A549 (cell line): ENCODE results near the gene PCNX2. TPM values are rescaled to one million over a fixed set of nuclear protein-coding genes. Genes with fewer than 3 reads are reported as not detected.

Source experiments
- ATAC-seq, 2 experiments: fragments of 200-7000 bp in 1 of 2; fragments of >200 bp in 1 of 2; cut with Nextera tagmentation in 1 of 2; cut with Tn5 transposase in 1 of 2; 3 replicates each; pipeline versions ENCODE4 v1.8.0 to v1.9.1; 2018 to 2020; ENCODE audit warnings: mild to moderate bottlenecking in 1 of 2, moderate library complexity in 1 of 2
- CTCF ChIA-PET: fragments of 300-600 bp; sonication (Branson Sonifier 250); formaldehyde crosslinking; extraction: SDS; loops from one replicate; lab custom pipeline; 2021; ENCODE audit warnings: antibody characterized with exemption, inconsistent platforms; lab: Yijun Ruan, JAX
- POLR2A ChIA-PET: fragments of 350-600 bp; formaldehyde crosslinking; extraction: SDS; loops from one replicate; lab custom pipeline; 2021; ENCODE audit warnings: antibody characterized with exemption, inconsistent platforms; lab: Yijun Ruan, JAX
- DNase-seq, 2 experiments: peaks; one replicate each; pipeline versions ENCODE4 v3.0.0 to v3.0.0-alpha.2; 2011 to 2016; ENCODE audit warnings: low read depth in 1 of 2, low spot score in 1 of 2
- FAIRE-seq: peaks from 2 replicates; lab custom pipeline; 2011; peaks lifted over from hg19 to GRCh38; lab: Jason Lieb, UNC
- H3K27ac ChIP-seq, 2 experiments: fragments of >200 bp; sonication (Bioruptor Twin); formaldehyde crosslinking; 3 replicates each; pipeline ENCODE4 v1.5.1; 2016 to 2017
- H3K4me1 ChIP-seq: fragments of >200 bp; sonication (Bioruptor Twin); formaldehyde crosslinking; 3 replicates; pipeline ENCODE4 v1.6.1; 2016
- H3K4me2 ChIP-seq: fragments of >200 bp; sonication (Bioruptor Twin); formaldehyde crosslinking; 3 replicates; pipeline ENCODE4 v1.6.1; 2016
- H3K4me3 ChIP-seq: fragments of >200 bp; sonication (Bioruptor Twin); formaldehyde crosslinking; 3 replicates; pipeline ENCODE4 v1.5.1; 2016
- H3K9me3 ChIP-seq: fragments of >200 bp; sonication (Bioruptor Twin); formaldehyde crosslinking; 3 replicates; pipeline ENCODE4 v1.6.1; 2016
- CBX2 ChIP-seq: fragments of 200-600 bp; sonication (generic); IDR thresholded peaks from 2 replicates; pipeline ENCODE4 v1.6.1; 2016; ENCODE audit warnings: low read depth, mild to moderate bottlenecking, borderline replicate concordance
- CHD4 ChIP-seq: fragments of 200-600 bp; sonication (generic); IDR thresholded peaks from 2 replicates; pipeline ENCODE4 v1.6.1; 2016; ENCODE audit warnings: antibody characterized with exemption, mild to moderate bottlenecking, borderline replicate concordance
- EHF ChIP-seq: fragments of 250-450 bp; sonication (Bioruptor Pico); IDR thresholded peaks from 2 replicates; pipeline ENCODE4 v1.5.0; 2020; ENCODE audit warnings: mild to moderate bottlenecking
- FOSB ChIP-seq: fragments of 250-450 bp; sonication (Bioruptor Pico); IDR thresholded peaks from 2 replicates; pipeline ENCODE4 v1.5.0; 2020; ENCODE audit warnings: mild to moderate bottlenecking, moderate library complexity
- FOSL2 ChIP-seq, 2 experiments: fragments of 450-650 bp in 1 of 2; fragments of >200 bp in 1 of 2; sonication (Bioruptor Twin) in 1 of 2; formaldehyde crosslinking; IDR thresholded peaks; 2 replicates each; pipeline versions ENCODE4 v1.5.0 to v1.6.1; 2016 to 2020; ENCODE audit warnings: mild to moderate bottlenecking in 1 of 2, moderate library complexity in 1 of 2
- FOXS1 ChIP-seq: fragments of 250-450 bp; sonication (Bioruptor Pico); IDR thresholded peaks from 2 replicates; pipeline ENCODE4 v1.5.0; 2020; ENCODE audit warnings: mild to moderate bottlenecking, moderate library complexity
- HDAC2 ChIP-seq: fragments of 200-600 bp; sonication (generic); IDR thresholded peaks from 2 replicates; pipeline ENCODE4 v1.6.1; 2016
- HEYL ChIP-seq: fragments of 250-450 bp; sonication (Bioruptor Pico); IDR thresholded peaks from 2 replicates; pipeline ENCODE4 v1.8.0; 2021; ENCODE audit warnings: mild to moderate bottlenecking, moderate library complexity
- HMGXB4 ChIP-seq: fragments of 250-450 bp; sonication (Bioruptor Pico); IDR thresholded peaks from 2 replicates; pipeline ENCODE4 v1.5.0; 2021; ENCODE audit warnings: mild to moderate bottlenecking, moderate library complexity, borderline replicate concordance
- HOXB13 ChIP-seq: fragments of 250-450 bp; sonication (Bioruptor Pico); IDR thresholded peaks from 2 replicates; pipeline ENCODE4 v1.5.0; 2020; ENCODE audit warnings: low read depth, mild to moderate bottlenecking, moderate library complexity
- HOXB5 ChIP-seq: fragments of 250-450 bp; sonication (Bioruptor Pico); IDR thresholded peaks from 2 replicates; pipeline ENCODE4 v1.5.0; 2020; ENCODE audit warnings: mild to moderate bottlenecking, moderate library complexity
- JUNB ChIP-seq: fragments of >200 bp; sonication (Bioruptor Twin); formaldehyde crosslinking; IDR thresholded peaks from 2 replicates; pipeline ENCODE4 v1.6.1; 2016
- KDM1A ChIP-seq: fragments of 200-600 bp; sonication (generic); IDR thresholded peaks from 2 replicates; pipeline ENCODE4 v1.6.1; 2016; ENCODE audit warnings: low read depth, mild to moderate bottlenecking
- KDM5A ChIP-seq: fragments of 200-600 bp; sonication (generic); IDR thresholded peaks from 2 replicates; pipeline ENCODE4 v1.6.1; 2016; ENCODE audit warnings: antibody characterized with exemption, mild to moderate bottlenecking
- MAFK ChIP-seq: fragments of 450-650 bp; IDR thresholded peaks from 2 replicates; pipeline ENCODE4 v1.6.1; 2014; ENCODE audit not compliant: partially characterized antibody
- MAX ChIP-seq: IDR thresholded peaks from 2 replicates; pipeline ENCODE4 v1.6.1; 2012
- NFE2L2 ChIP-seq: fragments of 150-350 bp; conservative IDR thresholded peaks from 2 replicates; pipeline ENCODE4 v1.6.1; 2014; ENCODE audit warnings: low read length
- NPAS2 ChIP-seq: fragments of 250-450 bp; sonication (Bioruptor Pico); IDR thresholded peaks from 2 replicates; pipeline ENCODE4 v1.8.0; 2022; ENCODE audit warnings: mild to moderate bottlenecking, moderate library complexity, borderline replicate concordance
- NR3C1 ChIP-seq: fragments of >200 bp; sonication (Bioruptor Twin); formaldehyde crosslinking; IDR thresholded peaks from 3 replicates; pipeline ENCODE4 v1.6.1; 2017
- POLR2A ChIP-seq: IDR thresholded peaks from 2 replicates; pipeline ENCODE4 v1.6.1; 2012; ENCODE audit warnings: mild to moderate bottlenecking, low read length
- POLR2AphosphoS2 ChIP-seq: conservative IDR thresholded peaks from 2 replicates; pipeline ENCODE4 v1.6.1; 2012; ENCODE audit warnings: low read length, improper control_type of control experiment, inconsistent platforms
- RNF2 ChIP-seq: fragments of 200-600 bp; sonication (generic); IDR thresholded peaks from 2 replicates; pipeline ENCODE4 v1.6.1; 2016; ENCODE audit warnings: low read depth, mild to moderate bottlenecking, antibody characterized with exemption, moderate library complexity, borderline replicate concordance
- SMC3 ChIP-seq: fragments of >200 bp; sonication (Bioruptor Twin); formaldehyde crosslinking; IDR thresholded peaks from 3 replicates; pipeline ENCODE4 v1.6.1; 2018; ENCODE audit warnings: inconsistent platforms
- SREBF2 ChIP-seq: fragments of 450-650 bp; IDR thresholded peaks from 2 replicates; pipeline ENCODE4 v1.6.1; 2014; ENCODE audit warnings: mild to moderate bottlenecking, moderate library complexity
- ZFP36 ChIP-seq: fragments of 450-650 bp; IDR thresholded peaks from 2 replicates; pipeline ENCODE4 v1.6.1; 2014; ENCODE audit warnings: borderline replicate concordance; ENCODE audit not compliant: partially characterized antibody
- WGBS: methylation state at CpG from one replicate; pipeline ENCODE4 v1.1.6; 2017; ENCODE audit errors: missing lambda C conversion rate; 5-methylcytosine and 5-hydroxymethylcytosine counted together
- polyA plus RNA-seq, 4 experiments: library from polyadenylated mRNA; depleted of rRNA in 3 of 4; stranded (reverse); fragments of >200 nt; fragmentation: RNase III in 1 of 4; extraction: RNeasy Plus Mini Kit Qiagen cat#74134 plus additional on column Dnase treatment in 1 of 4; gene quantifications; 2 replicates in 3 of 4; 3 replicates in 1 of 4; pipeline ENCODE4 v1.2.3, GENCODE V29; 2011 to 2017
- TF ChIP-seq, protein P1 (sequence below): fragments of >200 bp; sonication (Bioruptor Twin); formaldehyde crosslinking; IDR thresholded peaks from 3 replicates; pipeline ENCODE4 v1.6.1; 2016
- TF ChIP-seq, protein P2 (sequence below): fragments of 250-450 bp; sonication (Bioruptor Pico); IDR thresholded peaks from 2 replicates; pipeline ENCODE4 v1.5.0; 2020; ENCODE audit warnings: low read depth, mild to moderate bottlenecking, moderate library complexity
- TF ChIP-seq, protein P3 (sequence below): fragments of 450-650 bp; IDR thresholded peaks from 2 replicates; pipeline ENCODE4 v1.6.1; 2014; ENCODE audit warnings: antibody characterized with exemption

The PCNX2 gene
- polyA plus RNA-seq, 2 of the 4 experiments (the other 2 are of a cell fraction): 8.8 to 27.2 TPM

- TF ChIP-seq HMGXB4 (CRISPR knock-in tag) (no peak), HEYL (CRISPR knock-in tag) (no peak)
Observed at GRCh38 chr1:232998646-232999045, 296.9 kb downstream of the PCNX2 start (continued).

DNA sequence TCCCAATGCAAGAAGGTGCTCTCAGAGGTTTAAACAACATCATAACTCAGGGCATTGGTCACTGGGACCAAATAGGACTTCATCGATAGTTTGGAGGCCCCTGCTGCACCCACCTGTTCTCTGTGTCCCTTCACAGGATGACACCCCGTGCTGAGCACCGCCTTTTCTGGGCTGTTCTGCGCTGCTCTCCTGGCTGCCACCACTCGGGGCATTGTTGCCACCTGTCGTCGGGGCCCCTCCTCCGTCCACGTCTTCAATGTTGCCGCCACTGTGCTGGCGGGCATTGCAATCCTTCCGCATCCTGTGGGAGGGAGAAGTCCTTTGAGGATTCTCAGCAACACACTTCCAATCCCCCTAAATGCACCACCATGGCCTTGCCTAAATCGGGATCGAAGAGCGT, 297.4 kb downstream of the PCNX2 start:
- FAIRE-seq (no peak), ATAC-seq (no peak), DNase-seq (no peak)
- Histone ChIP-seq H3K4me1 (no peaks in the 10 kb centered on the region), H3K4me2 (no peak overlapping the region), H3K9me3 (peaks cover 12% of the 10 kb centered on the region), H3K4me3 (no peak overlapping the region), H3K27ac (no peak overlapping the region)
- no peak for TF ChIP-seq KDM1A
- TF ChIP-seq NFE2L2: no peak
- TF ChIP-seq, protein P1, sequence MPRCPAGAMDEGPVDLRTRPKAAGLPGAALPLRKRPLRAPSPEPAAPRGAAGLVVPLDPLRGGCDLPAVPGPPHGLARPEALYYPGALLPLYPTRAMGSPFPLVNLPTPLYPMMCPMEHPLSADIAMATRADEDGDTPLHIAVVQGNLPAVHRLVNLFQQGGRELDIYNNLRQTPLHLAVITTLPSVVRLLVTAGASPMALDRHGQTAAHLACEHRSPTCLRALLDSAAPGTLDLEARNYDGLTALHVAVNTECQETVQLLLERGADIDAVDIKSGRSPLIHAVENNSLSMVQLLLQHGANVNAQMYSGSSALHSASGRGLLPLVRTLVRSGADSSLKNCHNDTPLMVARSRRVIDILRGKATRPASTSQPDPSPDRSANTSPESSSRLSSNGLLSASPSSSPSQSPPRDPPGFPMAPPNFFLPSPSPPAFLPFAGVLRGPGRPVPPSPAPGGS: no peak
- TF ChIP-seq POLR2AphosphoS2: no peak
- no peak for TF ChIP-seq HDAC2
- TF ChIP-seq FOSB (CRISPR knock-in tag): no peak
- TF ChIP-seq, protein P2, sequence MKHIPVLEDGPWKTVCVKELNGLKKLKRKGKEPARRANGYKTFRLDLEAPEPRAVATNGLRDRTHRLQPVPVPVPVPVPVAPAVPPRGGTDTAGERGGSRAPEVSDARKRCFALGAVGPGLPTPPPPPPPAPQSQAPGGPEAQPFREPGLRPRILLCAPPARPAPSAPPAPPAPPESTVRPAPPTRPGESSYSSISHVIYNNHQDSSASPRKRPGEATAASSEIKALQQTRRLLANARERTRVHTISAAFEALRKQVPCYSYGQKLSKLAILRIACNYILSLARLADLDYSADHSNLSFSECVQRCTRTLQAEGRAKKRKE (CRISPR knock-in tag): no peak
- no peak for TF ChIP-seq NPAS2 (CRISPR knock-in tag)
- no peak for TF ChIP-seq SREBF2
- TF ChIP-seq SMC3: no peak
- TF ChIP-seq, protein P3, sequence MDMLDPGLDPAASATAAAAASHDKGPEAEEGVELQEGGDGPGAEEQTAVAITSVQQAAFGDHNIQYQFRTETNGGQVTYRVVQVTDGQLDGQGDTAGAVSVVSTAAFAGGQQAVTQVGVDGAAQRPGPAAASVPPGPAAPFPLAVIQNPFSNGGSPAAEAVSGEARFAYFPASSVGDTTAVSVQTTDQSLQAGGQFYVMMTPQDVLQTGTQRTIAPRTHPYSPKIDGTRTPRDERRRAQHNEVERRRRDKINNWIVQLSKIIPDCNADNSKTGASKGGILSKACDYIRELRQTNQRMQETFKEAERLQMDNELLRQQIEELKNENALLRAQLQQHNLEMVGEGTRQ: no peak
- no peak for TF ChIP-seq JUNB
- TF ChIP-seq CHD4: no peak
- TF ChIP-seq ZFP36: no peak
- TF ChIP-seq HOXB5 (CRISPR knock-in tag): no peak
- TF ChIP-seq MAFK: no peak
- no peak for TF ChIP-seq CBX2
- TF ChIP-seq KDM5A: no peak
- no peak for TF ChIP-seq FOXS1
- TF ChIP-seq NR3C1: no peak
- CTCF ChIA-PET: no interaction called here
- POLR2A ChIA-PET: no interaction called here
- 93% methylated on average over 15 of the region's 15 CpGs for WGBS

- Histone ChIP-seq H3K9me3 (peaks cover 16% of the 10 kb centered on the region), H3K27ac (no peak overlapping the region), H3K4me3 (no peak overlapping the region), H3K4me2 (no peak overlapping the region), H3K4me1 (no peaks in the 10 kb centered on the region)
- DNase-seq (no peak), FAIRE-seq (no peak), ATAC-seq (no peak)
- 89% methylated on average over 2 of the region's 2 CpGs for WGBS
- POLR2A ChIA-PET: no interaction called here
- CTCF ChIA-PET: interaction anchor here (0.6 kb wide), 1 partner anchor 119 kb away, joined by 3 read pairs; no protein-coding TSS in a partner anchor
- no peak for TF ChIP-seq MAX
- TF ChIP-seq, protein P1: no peak
- TF ChIP-seq HOXB13 (CRISPR knock-in tag): no peak
- TF ChIP-seq CHD4: no peak
- TF ChIP-seq, protein P2 (CRISPR knock-in tag): no peak
- TF ChIP-seq EHF (CRISPR knock-in tag): no peak
- no peak for TF ChIP-seq NFE2L2
- no peak for TF ChIP-seq FOSB (CRISPR knock-in tag)
- TF ChIP-seq HMGXB4 (CRISPR knock-in tag): no peak
- TF ChIP-seq FOSL2 (IDR thresholded peaks at IDR 0.05): no peak
- no peak for TF ChIP-seq FOSL2 (CRISPR knock-in tag; IDR thresholded peaks at IDR 0.05)
- no peak for TF ChIP-seq RNF2
- TF ChIP-seq POLR2A: no peak
Observed at GRCh38 chr1:232996143-232996542, 299.4 kb downstream of the PCNX2 start.
